ENCODE results near the gene STX11.
A peak's percentile ranks its signal among the peaks of the same experiment; 100 is the strongest.
"Not testable (repeated sequence)": the region's sequence is repeated elsewhere in the genome, so short reads cannot be mapped to it uniquely, and the experiment has no call there.

Gene STX11

DNA sequence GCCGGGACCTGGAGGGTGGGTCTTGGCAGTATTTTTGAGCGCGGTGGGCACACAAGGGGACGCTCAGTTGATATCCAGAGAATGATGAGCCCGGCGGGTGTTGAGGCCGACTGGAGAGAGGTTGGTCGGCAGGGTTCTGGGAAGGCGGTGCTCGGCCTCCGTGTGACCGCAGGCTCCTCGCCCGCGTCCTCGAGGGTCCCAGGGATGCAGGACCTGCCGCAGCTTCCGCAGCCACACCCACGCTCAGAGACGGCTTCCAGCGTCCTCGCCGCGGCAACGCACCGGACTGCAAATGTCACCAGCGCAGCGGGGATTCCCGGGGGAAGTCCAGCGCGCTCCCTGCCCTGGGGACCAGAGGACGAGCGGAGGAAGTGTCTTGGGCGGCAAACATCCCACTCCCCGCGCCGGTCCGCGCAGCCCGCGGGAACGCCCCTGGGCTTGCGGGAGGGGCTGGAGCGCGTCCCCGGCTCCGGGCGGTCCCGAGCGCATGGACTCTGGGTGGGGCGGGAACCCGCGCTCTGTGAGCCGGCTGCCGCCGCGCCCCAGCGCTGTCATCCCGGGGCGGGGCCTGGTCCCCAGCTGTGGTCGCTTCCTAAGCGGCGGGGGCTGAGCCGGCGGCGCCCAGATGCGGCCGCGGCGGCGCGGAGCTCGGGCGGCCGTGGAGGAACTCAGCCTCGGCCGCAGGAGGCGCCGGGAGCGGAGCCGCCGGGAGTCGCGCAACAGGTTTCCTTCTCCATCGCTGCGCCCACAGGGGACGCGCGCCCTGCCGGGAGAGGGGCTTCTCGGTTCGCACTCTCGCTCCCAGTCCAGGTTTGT lies at the start of gene STX11:
STX11 (plus strand) TSS at position 624 of the 816 bp plus-strand sequence. CDS start 36,111 bp downstream, outside the sequence.
- no peak for DNase-seq

DNA sequence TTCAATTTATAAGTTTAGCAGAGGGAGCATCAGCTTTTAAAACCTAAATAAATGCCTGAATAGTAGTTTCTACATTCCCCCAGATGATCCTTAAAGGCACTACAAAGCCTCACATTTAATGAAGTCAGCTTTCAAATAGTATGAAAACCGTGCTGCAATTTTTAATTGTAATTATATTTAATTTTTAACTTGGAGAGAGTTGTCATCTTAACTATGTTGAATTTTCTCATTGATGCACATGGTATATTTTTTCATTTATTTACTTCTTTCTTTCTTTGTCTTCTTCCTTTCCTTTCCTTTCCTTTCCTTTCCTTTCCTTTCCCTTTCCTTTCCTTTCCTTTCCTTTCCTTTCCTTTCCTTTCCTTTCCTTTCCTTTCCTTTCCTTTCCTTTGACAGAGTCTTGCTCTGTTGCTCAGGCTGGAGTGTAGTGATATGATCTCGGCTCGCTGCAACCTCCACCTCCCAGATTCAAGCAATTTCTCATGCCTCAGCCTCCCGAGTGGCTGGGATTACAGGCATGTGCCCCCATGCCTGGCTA lies 47.2 kb upstream of the STX11 start:
- no peak for DNase-seq

GRCh38 chr6:144104488-144104887 lies 45.8 kb upstream of the STX11 start:
- DNase-seq, result no peak

- peak; percentile 14 for DNase-seq
Measured at GRCh38 chr6:144104898-144105487, 45.3 kb upstream of the STX11 start.

DNA sequence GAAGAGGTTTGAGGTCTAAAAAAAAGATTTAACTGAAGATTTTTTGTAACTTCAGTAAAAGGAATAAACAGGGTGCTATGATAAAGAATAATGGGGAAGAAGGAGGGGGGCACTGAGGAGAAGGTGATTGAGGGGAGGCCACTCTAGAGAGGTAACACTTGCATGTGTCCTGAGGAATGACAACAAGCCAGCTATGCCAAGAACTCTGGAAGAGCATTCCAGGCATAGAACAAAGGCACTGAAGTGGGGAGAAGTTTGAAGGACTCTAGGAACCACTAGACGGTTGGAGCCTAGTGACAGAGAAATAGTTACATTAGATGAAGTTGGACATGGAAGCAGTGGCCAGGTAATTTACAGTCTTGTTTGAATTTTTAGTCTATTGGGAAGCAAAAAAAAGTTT lies 44.1 kb upstream of the STX11 start:
- DNase-seq, result no peak

DNA sequence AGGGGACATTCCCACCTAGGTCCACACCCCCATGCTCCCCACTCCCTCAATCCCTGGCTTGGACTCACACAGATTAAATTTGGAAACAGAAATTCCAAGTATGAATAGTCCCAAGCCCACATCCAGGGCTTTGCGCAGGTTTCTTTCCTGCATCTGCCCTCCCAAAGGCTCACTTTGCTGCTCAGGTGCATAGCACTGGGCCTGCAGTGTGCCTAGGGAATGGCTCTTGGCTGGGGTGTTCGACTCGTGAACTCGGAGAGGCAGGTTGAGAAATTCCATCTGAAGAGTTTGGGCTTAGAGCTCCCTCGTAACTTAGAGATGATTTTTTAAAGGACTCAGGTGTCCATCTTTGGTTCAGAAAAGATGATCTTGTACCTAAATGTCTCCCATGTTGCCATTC lies 40.1 kb upstream of the STX11 start:
- no peak for DNase-seq

DNA sequence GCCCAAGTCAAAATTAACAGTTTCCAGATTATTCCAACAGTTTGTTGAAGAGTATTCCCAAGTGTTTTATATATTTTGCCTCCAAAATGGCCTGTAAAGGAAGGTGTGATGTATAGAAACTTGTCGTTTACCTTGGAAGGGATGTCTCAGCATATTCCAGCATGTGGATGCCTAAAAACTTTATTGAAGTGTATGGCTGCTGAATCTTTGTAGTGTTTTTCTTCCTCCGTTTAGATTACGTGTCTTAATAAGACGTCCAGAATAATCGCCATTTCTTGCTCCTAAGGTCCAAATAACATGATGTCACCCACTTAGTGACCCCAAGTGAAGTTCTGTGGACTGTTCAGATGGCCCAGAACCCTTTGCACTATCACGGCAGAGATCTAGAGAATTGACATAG lies 37.0 kb upstream of the STX11 start:
- no peak for DNase-seq

GRCh38 chr6:144115219-144115618 lies 35.1 kb upstream of the STX11 start:
- DNase-seq, result no peak

GRCh38 chr6:144119376-144119775 lies 30.9 kb upstream of the STX11 start:
- no peak for DNase-seq

DNA sequence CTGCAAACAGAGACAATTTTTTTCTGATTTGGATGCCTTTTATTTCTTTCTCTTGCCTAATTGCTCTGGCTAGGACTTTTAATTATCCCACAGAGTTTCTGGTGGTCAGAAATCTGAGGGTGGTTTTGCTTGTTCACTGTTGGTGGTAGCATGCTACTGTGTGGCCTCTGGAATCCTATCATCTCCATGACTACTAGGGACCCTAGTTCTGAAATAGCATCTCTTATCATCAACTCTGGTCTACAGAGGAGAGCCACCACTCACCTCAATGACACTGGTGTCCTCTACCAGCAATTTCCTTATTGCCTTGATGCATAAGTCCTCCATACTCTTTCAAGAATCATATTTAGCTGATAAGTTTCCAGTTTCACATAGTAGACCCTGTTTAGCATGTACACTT lies 27.5 kb upstream of the STX11 start:
- DNase-seq, result no peak

- no peak for DNase-seq
Measured at GRCh38 chr6:144123421-144123820, 26.9 kb upstream of the STX11 start.

DNA sequence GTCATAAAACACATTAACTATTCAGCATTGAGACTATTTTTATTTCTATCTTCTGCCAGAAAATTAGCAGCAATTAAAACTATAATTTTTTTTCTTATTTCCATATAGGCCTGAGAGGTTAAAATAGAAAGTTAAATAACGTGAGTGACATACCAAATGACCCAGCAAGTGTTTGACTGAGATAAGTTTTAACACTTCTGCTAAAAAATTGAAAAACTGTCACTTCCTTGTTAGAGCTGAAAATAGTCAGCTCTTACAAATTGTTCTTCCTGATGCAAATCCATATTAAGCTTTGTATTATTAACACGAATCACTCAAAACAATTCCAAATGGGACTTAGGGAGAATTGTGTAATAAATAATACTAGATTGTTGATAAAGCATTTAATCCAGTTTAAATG lies 26.5 kb upstream of the STX11 start:
- DNase-seq, result no peak

- DNase-seq, result no peak
Measured at GRCh38 chr6:144127097-144127496, 23.2 kb upstream of the STX11 start.

- no peak for DNase-seq
Measured at GRCh38 chr6:144129469-144129868, 20.8 kb upstream of the STX11 start.

DNA sequence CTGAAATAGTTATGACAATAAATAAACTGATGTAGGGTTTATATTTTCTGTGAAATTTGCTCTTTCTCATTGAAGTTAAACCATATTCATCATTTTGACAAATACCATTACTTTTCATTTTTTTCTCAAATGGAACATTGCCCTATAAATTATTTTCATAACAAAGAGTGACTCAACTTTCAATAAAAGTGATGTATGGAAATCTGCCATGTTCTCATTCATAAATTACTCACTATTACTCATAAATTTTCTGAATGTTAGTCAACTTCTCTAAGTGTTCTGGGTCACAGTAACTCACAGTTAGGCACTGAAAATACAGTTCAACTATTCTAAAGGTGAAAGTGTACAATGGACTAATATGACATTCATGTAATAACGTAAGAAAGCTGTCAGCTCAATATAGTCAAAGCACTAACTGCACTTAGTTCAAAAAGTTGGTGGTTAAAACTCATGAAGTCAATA lies 19.0 kb upstream of the STX11 start:
- no peak for DNase-seq

GRCh38 chr6:144132167-144132690 lies 18.1 kb upstream of the STX11 start:
- not testable (repeated sequence) for DNase-seq

DNA sequence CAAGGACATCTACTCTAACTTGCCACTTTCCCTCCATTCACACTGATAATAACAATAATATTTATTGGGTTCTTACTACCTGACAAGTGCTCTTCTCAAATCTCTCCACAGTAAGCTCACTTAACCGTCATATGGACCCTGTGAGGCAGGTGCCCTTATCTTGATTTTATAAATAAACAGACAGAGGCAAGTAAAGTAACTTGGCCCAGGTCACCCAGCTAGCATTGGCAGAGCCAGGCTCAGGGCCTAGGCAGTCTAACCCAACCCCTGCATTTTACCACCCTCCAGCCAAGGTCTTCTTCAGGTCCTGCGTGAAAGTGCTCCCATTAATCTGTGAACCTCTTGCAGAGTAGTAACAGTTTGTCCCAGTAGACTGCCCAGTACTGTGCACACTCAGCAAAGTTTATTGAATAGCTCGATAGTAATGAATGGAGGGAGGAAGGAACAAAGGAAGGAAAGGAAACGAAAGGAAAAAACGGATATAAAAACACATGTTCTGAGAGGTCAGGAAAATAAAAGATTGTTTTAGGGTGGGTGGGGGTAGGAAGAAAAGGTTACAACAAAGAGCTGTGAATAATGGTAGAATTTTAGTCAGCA lies 17.0 kb upstream of the STX11 start:
- DNase-seq, result no peak

DNA sequence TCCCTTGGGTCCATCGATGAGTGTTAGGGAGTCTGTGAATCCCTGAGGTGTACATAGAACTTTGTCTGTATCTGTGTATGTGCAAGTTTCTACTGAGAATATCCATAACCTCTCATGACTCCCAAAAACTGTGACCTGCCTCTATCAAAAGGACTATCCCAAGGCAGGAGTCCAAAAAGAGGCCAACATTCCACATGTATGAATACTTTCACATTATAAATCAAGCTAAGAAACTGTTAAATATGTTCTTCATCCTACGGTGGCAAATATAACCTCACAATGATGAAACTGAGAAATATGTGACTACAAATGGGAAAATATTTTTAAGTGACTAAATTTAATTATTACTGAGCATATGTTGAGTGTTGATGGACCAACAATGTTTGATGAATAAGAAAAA lies 16.1 kb upstream of the STX11 start:
- DNase-seq, result no peak

- DNase-seq, result no peak
Measured at GRCh38 chr6:144134737-144135136, 15.6 kb upstream of the STX11 start.

DNA sequence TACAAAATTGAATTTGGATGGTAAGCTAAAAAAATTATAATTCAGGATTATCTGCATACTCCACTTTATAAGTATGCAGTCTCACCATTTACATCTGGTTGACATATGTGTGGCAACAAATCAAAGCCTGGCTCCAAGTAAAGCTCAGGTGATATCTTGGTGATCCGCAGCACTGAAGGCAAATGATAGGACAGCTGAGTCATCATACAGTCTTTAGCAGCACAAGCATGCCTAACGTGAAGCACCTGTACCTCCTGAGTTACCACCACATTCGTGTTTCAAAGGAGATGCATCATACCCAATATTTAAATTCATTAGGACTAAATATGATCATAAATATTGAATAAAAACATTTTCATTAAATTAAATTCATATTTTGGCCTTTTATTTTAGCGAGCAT lies 11.8 kb upstream of the STX11 start:
- no peak for DNase-seq

DNA sequence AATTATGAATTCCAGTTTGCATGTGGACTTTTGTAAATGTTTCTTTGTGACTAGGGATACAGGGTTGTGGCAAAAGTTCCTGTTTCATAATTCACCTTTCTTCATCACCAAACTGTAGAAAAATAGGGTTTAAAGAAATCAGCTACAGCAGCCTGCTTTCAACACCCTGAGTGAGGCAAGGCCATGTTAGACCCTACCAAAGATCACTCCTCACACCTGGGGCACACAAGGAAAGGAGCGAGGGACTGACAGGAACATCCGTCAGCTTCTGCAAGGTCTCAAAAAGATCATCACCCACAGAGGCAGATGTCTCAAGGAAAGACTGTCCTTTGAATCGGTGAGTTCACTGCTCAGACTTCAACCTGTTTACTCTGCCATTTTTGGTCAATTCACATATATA lies 10.5 kb upstream of the STX11 start:
- DNase-seq, result no peak

DNA sequence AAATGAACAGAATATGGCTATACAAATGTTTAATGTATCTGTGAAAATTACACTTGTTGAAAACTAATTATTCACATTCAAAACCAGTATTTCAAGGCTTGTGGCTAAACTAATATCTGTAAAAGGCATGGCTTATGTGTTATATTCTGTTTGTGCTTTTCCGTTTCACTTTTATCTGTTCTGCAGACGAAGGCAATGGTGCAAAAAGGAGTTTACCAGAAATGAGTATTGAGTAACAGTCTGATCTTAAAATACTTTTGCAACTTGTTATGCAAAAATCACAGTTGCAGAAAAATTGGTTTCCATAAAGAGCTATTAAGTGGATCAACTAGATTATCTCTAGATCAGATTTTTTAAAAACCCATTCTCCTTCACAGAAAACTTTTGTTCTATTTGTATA lies 9.4 kb upstream of the STX11 start:
- DNase-seq, result no peak

DNA sequence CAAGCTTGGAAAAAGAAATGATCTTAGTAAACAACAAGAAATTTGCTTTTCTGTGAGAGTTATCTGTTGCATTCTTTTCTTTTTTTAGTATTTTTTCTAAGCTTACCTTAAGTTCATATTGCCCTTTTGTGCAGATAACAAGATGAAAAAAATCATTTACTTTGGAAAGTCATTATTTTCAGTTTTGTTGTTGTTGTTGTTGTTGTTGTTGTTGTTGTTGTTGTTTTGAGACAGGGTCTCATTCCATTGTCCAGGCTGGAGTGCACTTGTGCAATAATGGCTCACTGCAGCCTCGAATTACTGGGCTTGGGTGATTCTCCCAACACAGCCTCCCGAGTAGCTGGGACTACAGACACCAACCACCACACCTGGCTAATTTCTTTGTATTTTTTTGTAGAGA lies 8.8 kb upstream of the STX11 start:
- DNase-seq, result no peak

DNA sequence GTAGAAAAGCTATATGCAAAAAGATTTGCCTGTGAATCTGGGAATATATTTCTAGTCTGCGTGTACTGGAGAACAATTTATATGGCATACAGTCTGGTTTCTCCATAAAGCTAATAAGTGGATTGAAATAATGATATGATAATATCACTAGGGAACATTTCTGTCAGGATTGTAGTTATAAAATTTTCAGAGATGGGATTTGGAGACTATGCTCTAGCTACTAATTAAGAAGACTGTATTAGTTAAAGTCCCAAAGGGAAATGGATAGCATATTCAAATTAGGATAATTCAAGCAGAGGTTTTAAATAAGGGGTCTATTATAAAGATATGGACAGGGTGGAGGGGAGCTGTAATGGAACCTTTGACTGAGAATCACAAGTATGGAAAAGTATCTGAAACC lies 7.2 kb upstream of the STX11 start:
- DNase-seq, result no peak
